GM12801 (cell line): Measurements from ENCODE around the gene SOX30.

Experiments used
- TF ChIP-seq, protein P1 (sequence below): IDR thresholded peaks from one replicate; pipeline ENCODE4 v1.5.1; 2011; ENCODE audit warnings: control low read depth; ENCODE audit not compliant: insufficient read length; ENCODE audit errors: extremely low read depth

The SOX30 gene

DNA sequence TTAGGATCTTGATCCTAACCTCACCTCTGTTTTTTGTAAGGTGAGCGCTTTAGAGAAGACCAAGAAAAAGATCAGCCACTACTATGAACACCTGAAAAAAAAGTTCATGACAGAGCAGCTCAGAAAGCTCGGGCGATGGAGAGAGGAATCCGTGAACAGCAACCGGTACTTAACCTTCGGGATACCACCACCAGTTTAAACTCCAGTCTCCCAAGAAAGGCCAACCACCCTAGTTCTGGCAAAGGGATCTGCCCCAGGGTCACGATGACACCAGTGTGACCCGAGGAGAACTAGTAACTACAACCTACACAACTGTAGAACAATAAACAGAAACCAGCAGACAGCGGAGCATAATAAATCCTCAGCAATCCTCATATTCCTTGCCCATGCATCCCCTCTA, 27.6 kb upstream of the SOX30 start:
- TF ChIP-seq, protein P1, sequence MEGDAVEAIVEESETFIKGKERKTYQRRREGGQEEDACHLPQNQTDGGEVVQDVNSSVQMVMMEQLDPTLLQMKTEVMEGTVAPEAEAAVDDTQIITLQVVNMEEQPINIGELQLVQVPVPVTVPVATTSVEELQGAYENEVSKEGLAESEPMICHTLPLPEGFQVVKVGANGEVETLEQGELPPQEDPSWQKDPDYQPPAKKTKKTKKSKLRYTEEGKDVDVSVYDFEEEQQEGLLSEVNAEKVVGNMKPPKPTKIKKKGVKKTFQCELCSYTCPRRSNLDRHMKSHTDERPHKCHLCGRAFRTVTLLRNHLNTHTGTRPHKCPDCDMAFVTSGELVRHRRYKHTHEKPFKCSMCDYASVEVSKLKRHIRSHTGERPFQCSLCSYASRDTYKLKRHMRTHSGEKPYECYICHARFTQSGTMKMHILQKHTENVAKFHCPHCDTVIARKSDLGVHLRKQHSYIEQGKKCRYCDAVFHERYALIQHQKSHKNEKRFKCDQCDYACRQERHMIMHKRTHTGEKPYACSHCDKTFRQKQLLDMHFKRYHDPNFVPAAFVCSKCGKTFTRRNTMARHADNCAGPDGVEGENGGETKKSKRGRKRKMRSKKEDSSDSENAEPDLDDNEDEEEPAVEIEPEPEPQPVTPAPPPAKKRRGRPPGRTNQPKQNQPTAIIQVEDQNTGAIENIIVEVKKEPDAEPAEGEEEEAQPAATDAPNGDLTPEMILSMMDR = no peak

DNA sequence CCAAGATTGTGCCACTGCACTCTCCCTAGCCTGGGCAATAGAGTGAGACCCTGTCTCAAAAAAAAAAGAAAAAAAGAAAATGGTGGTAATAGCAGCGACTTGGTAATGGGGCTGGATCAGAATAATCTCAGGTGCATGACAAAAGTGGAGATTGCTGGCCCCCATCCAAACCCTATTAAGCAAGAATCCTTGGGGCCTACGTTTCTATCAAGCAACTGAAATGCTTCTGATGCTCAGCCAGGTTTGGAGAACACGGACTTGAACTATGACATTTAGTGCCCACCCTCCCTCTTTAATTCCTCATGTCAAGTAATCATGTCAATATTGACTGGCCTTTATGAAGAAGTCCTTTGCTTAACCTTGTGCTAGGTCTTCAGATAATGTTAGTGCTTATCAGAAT, 25.7 kb upstream of the SOX30 start:
- TF ChIP-seq, protein P1 = no peak

DNA sequence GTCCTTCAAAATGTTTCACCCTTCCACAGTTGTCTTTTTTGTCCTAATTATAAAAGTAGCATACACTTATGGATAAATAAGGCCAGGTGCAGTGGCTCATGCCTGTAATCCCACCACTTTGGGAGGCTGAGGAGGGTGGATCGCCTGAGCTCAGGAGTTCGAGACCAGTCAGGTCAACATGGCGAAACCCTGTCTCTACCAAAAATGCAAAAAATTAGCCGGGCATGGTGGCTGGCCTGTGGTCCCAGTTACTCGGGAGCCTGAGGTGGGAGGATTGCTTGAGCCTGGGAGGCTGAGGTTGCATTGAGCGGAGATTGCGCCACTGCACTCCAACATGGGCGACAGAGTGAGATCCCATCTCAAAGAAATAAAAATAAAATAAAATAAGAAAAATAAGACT, 20.7 kb upstream of the SOX30 start:
- TF ChIP-seq, protein P1 = no peak

DNA sequence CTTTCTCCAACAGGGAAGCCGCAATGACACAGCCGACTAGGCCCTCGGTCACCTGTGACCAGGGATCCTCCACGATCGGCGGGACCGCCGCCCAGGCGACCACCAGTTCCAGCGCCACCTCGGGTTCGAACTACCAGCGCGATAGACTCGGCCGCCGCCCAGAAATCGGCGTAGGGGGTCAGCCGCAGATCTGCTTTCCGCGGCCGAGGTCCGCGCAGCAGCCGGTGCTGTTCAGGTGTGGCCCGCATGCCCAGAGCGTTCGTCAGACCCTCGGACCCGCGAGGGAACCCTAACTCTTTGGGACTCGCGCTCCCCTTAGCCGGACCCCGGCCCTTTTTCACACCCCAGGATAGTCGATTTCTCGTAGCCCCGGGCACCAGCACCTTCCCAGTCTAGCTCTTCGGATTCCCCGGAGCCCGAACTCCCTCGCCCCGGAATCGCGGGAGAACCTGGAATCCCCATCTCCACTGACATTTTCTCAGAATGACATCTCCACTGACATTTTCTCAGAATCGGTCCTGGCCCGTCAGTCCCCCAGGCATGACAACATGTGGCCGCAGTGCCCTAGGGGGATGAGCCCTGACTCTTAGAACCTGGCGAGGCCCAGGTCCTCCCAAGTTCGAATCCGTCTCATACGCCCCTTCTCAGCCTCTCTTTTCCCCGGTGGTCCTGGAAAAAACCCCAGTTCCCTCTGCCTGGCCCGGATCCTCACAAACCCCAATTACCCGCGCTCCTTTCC, 19.5 kb upstream of the SOX30 start:
- TF ChIP-seq, protein P1 = no peak

DNA sequence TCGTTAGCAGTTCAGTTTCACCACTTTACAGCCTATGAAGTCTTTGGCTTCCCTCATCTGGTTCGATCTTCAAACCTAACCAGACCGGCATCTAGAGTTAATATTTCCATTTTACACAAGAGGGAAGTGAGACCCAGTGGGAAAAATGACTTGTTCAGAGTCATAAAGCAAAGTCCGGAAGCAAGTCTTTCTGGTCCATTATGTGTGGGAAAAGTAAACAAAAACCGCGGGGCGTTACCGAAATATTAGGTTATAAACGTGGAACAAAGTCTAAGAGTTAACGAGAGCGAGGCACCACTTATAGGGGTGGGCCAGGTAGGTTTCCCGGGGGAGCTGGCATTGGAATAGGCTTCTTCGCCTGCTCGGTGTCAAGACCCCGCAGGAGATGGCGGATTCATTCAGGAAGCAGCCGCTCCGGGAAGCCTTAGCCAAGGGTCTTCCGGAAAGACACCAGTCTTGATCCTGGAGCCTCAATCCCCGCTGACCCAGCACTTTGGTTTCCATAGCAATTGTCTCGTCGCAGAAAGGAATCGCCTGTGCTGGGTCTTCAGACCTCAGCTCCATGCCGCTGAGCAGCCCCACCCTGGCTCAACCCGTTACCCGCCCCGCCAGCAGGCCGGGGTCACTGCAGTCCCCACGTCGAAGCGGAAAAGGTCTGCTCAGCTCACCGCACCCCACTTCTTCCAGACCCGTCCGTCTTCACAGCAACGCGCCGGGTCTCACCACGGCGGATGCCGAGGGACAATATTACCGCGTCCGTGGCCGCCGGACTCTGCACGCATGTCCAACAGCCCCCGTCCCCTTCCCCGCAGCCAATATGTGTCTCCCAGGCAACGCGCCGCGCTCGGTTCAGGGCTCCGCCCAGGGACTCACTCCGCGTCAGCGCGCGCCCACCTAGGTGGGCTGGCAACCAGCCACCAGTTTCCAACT, 18.7 kb upstream of the SOX30 start, which contains the start of gene C5orf52:
Gene C5orf52 (plus strand): TSS at position 872 of the 930 bp plus-strand sequence. CDS start 82 bp downstream, outside the sequence.
- TF ChIP-seq, protein P1 = no peak

DNA sequence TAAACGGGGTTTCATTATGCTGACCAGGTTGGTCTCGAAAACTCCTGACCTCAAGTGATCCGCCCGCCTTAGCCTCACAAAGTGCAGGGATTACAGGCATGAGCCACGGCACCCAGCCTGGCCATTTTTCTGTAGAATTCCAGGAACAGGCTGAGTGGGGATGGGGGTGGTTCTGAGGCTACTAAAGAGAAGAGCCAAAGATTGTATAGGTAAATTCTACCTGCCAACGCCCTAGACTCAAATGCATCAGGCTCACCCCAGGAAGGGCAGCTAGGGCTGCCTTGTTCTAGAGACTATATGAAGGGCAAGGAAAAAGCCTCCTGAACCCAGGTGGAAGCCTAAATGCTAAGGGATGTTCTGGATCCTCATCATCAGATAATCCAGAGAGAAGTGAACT, 17.5 kb upstream of the SOX30 start:
- TF ChIP-seq, protein P1 = no peak

DNA sequence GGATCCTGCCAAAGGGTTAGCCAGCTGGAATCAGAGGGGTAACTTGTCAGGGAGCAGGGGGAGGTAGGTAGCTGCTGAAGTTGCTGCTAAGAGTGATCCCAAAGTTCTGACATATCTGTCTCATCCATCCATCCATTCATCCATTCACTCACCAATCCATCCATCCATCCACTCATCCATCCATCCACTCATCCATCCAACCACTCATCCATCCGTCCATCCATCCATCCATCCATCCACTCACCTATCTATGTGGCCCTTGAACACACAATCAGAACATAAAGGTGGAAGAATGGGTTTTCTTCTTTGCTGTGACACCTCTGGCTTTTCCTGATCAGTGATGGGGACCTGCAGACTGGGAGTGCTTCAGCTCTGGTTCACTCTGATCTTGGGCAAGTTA, 16.1 kb upstream of the SOX30 start:
- TF ChIP-seq, protein P1 = no peak
